Measurements from ENCODE around the gene PSMB1. TPM values are rescaled to one million over a fixed set of nuclear protein-coding genes. Genes with fewer than 3 reads are reported as not detected.

The PSMB1 gene
- total and polyA plus RNA-seq, 9 of the 15 experiments (the other 6 are each of a cell fraction or from before 2014, with no cell fraction given) = 447 to 2,953 (median 884) TPM

- no peak for TF ChIP-seq CCAR2 (IDR thresholded peaks at IDR 0.05; ENCODE audit: low read depth, low read length)
- TF ChIP-seq ZNF512 (tag; IDR thresholded peaks at IDR 0.05) = no peak
- peak; percentile 98 for TF ChIP-seq ZBTB40 (IDR thresholded peaks at IDR 0.05)
- TF ChIP-seq ZBTB40 (CRISPR knock-in tag; IDR thresholded peaks at IDR 0.05) = no peak
- TF ChIP-seq FOXA3 (CRISPR knock-in tag; conservative IDR thresholded peaks at IDR 0.05 in 1 of 2, IDR thresholded peaks at IDR 0.05 in 1 of 2) = no peak
- TF ChIP-seq, protein P1, sequence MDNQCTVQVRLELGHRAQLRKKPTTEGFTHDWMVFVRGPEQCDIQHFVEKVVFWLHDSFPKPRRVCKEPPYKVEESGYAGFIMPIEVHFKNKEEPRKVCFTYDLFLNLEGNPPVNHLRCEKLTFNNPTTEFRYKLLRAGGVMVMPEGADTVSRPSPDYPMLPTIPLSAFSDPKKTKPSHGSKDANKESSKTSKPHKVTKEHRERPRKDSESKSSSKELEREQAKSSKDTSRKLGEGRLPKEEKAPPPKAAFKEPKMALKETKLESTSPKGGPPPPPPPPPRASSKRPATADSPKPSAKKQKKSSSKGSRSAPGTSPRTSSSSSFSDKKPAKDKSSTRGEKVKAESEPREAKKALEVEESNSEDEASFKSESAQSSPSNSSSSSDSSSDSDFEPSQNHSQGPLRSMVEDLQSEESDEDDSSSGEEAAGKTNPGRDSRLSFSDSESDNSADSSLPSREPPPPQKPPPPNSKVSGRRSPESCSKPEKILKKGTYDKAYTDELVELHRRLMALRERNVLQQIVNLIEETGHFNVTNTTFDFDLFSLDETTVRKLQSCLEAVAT (IDR thresholded peaks at IDR 0.05) = no peak
- TF ChIP-seq TAF1 (IDR thresholded peaks at IDR 0.05; ENCODE audit: control insufficient read depth, extremely low read depth, insufficient read depth, low read length, severe bottlenecking) = peak; percentile 94
- TF ChIP-seq CHD4 (IDR thresholded peaks at IDR 0.05; ENCODE audit: insufficient read depth, insufficient replicate concordance, low read depth, low read length, poor library complexity, severe bottlenecking) = no peak
- TF ChIP-seq, protein P2, sequence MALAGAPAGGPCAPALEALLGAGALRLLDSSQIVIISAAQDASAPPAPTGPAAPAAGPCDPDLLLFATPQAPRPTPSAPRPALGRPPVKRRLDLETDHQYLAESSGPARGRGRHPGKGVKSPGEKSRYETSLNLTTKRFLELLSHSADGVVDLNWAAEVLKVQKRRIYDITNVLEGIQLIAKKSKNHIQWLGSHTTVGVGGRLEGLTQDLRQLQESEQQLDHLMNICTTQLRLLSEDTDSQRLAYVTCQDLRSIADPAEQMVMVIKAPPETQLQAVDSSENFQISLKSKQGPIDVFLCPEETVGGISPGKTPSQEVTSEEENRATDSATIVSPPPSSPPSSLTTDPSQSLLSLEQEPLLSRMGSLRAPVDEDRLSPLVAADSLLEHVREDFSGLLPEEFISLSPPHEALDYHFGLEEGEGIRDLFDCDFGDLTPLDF (CRISPR knock-in tag; IDR thresholded peaks at IDR 0.05) = 0 out of 2 replicates have a peak, but pooled peaks have one; percentile 1
- TF ChIP-seq, protein P3, sequence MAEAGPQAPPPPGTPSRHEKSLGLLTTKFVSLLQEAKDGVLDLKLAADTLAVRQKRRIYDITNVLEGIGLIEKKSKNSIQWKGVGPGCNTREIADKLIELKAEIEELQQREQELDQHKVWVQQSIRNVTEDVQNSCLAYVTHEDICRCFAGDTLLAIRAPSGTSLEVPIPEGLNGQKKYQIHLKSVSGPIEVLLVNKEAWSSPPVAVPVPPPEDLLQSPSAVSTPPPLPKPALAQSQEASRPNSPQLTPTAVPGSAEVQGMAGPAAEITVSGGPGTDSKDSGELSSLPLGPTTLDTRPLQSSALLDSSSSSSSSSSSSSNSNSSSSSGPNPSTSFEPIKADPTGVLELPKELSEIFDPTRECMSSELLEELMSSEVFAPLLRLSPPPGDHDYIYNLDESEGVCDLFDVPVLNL (CRISPR knock-in tag; IDR thresholded peaks at IDR 0.05; ENCODE audit: low read depth) = no peak
Observed at GRCh38 chr6:170584181-170584953, 31.3 kb upstream of the PSMB1 start, which contains the start of gene PDCD2 (continued).

All from K562 (cell line).